KMS-11 (cell line): Measurements from ENCODE around the gene GREM2.

Experiments
- H2AFZ ChIP-seq: fragments of 200-600 bp; sonication (generic); 2 replicates; pipeline ENCODE4 v1.6.1; 2016; ENCODE audit warnings: antibody characterized with exemption, mixed run types, low read depth
- H3K27ac ChIP-seq: fragments of 200-600 bp; sonication (generic); 2 replicates; pipeline ENCODE4 v1.6.1; 2016; ENCODE audit warnings: mild to moderate bottlenecking, mixed run types
- H3K27me3 ChIP-seq: fragments of 200-600 bp; sonication (generic); 2 replicates; pipeline ENCODE4 v1.6.1; 2017; ENCODE audit warnings: mild to moderate bottlenecking, low read depth, mixed run types, moderate library complexity; ENCODE audit not compliant: insufficient read depth
- H3K36me3 ChIP-seq: fragments of 200-600 bp; sonication (generic); 2 replicates; pipeline ENCODE4 v1.6.1; 2017; ENCODE audit warnings: mild to moderate bottlenecking, mixed run types; ENCODE audit not compliant: insufficient read depth
- H3K4me1 ChIP-seq: fragments of 200-600 bp; sonication (generic); 2 replicates; pipeline ENCODE4 v1.6.1; 2016; ENCODE audit warnings: mild to moderate bottlenecking, low read depth, mixed run types; ENCODE audit not compliant: poor library complexity, severe bottlenecking
- H3K4me2 ChIP-seq: fragments of 200-600 bp; sonication (generic); 2 replicates; pipeline ENCODE4 v1.7.0; 2016; ENCODE audit warnings: mild to moderate bottlenecking, mixed run types
- H3K4me3 ChIP-seq: fragments of 200-600 bp; sonication (generic); IDR thresholded peaks from 2 replicates; pipeline ENCODE4 v1.6.1; 2017; ENCODE audit warnings: low read depth, low read length, mixed read lengths; ENCODE audit not compliant: insufficient read depth
- H3K79me2 ChIP-seq: fragments of 200-600 bp; sonication (generic); 2 replicates; pipeline ENCODE4 v1.6.1; 2016; ENCODE audit warnings: low read depth, mixed run types; ENCODE audit not compliant: insufficient read depth
- H3K9ac ChIP-seq: fragments of 200-600 bp; sonication (generic); 2 replicates; pipeline ENCODE4 v1.6.1; 2016; ENCODE audit warnings: mild to moderate bottlenecking, mixed run types
- H4K20me1 ChIP-seq: fragments of 200-600 bp; sonication (generic); 2 replicates; pipeline ENCODE4 v1.6.1; 2016; ENCODE audit warnings: mild to moderate bottlenecking, mixed run types; ENCODE audit not compliant: insufficient read depth
- TF ChIP-seq, protein P1 (sequence below): fragments of 200-600 bp; sonication (generic); conservative IDR thresholded peaks from 2 replicates; pipeline ENCODE4 v1.6.1; 2017; ENCODE audit warnings: low read depth, mild to moderate bottlenecking, antibody characterized with exemption, low read length, moderate library complexity, mixed read lengths

The GREM2 gene

GRCh38 chr1:240491156-240491555 is 120.8 kb downstream of the GREM2 start:
- H3K4me2 ChIP-seq, result no peak overlapping the region
- no peak overlapping the region for H3K4me3 ChIP-seq
- no peak overlapping the region for H3K9ac ChIP-seq
- H3K79me2 ChIP-seq, result no peaks in the 10 kb centered on the region
- H3K27me3 ChIP-seq, result no peaks in the 10 kb centered on the region
- TF ChIP-seq, protein P1, sequence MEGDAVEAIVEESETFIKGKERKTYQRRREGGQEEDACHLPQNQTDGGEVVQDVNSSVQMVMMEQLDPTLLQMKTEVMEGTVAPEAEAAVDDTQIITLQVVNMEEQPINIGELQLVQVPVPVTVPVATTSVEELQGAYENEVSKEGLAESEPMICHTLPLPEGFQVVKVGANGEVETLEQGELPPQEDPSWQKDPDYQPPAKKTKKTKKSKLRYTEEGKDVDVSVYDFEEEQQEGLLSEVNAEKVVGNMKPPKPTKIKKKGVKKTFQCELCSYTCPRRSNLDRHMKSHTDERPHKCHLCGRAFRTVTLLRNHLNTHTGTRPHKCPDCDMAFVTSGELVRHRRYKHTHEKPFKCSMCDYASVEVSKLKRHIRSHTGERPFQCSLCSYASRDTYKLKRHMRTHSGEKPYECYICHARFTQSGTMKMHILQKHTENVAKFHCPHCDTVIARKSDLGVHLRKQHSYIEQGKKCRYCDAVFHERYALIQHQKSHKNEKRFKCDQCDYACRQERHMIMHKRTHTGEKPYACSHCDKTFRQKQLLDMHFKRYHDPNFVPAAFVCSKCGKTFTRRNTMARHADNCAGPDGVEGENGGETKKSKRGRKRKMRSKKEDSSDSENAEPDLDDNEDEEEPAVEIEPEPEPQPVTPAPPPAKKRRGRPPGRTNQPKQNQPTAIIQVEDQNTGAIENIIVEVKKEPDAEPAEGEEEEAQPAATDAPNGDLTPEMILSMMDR, result no peak
- H2AFZ ChIP-seq, result no peak overlapping the region
- no peaks in the 10 kb centered on the region for H4K20me1 ChIP-seq
- no peaks in the 10 kb centered on the region for H3K4me1 ChIP-seq
- no peak overlapping the region for H3K27ac ChIP-seq
- H3K36me3 ChIP-seq, result no peaks in the 10 kb centered on the region

DNA sequence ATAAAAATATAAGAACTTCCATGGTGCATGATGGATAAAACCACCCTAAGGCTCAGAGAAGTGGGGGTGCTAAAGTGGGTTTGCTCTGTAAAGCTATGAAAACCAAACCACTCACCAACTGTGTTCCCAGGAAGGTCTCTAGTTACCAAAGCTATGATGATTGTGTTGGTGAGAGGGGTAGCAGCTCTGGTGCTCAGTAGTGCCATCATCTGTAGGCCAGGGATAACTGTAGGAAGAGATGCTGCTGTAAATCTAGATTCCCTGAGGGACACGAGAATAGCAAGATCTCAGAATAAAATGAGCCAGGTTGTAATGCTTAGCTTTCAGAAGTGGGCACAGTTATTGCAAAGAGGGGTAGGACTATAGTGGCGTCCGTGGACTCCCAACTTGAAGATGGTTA is 124.5 kb downstream of the GREM2 start:
- Histone ChIP-seq H3K4me2 (no peak overlapping the region), H3K4me3 (no peak overlapping the region), H4K20me1 (no peaks in the 10 kb centered on the region), H3K36me3 (no peaks in the 10 kb centered on the region), H3K4me1 (peaks cover 17% of the 10 kb centered on the region), H3K27ac (no peak overlapping the region), H3K9ac (no peak overlapping the region), H3K79me2 (no peaks in the 10 kb centered on the region), H2AFZ (no peak overlapping the region), H3K27me3 (no peaks in the 10 kb centered on the region)
- TF ChIP-seq, protein P1, result no peak

- Histone ChIP-seq H3K27ac (no peak overlapping the region), H3K27me3 (no peaks in the 10 kb centered on the region), H3K4me2 (no peak overlapping the region), H3K79me2 (no peaks in the 10 kb centered on the region), H3K36me3 (no peaks in the 10 kb centered on the region), H3K9ac (no peak overlapping the region), H3K4me3 (no peak overlapping the region), H2AFZ (no peak overlapping the region), H4K20me1 (no peaks in the 10 kb centered on the region), H3K4me1 (peaks cover 17% of the 10 kb centered on the region)
- TF ChIP-seq, protein P1, result no peak
These were observed 125.3 kb downstream of the GREM2 start for GRCh38 chr1:240486611-240487010.

- no peak overlapping the region; the same call in 1 of the 2 replicates for H3K4me2 ChIP-seq
- H3K4me1 ChIP-seq, result peaks cover 17% of the 10 kb centered on the region
- no peak overlapping the region for H3K4me3 ChIP-seq
- H3K9ac ChIP-seq, result no peak overlapping the region
- no peaks in the 10 kb centered on the region for H4K20me1 ChIP-seq
- no peak overlapping the region for H2AFZ ChIP-seq
- no peak overlapping the region for H3K27ac ChIP-seq
- H3K27me3 ChIP-seq, result no peaks in the 10 kb centered on the region
- H3K36me3 ChIP-seq, result no peaks in the 10 kb centered on the region
- no peaks in the 10 kb centered on the region for H3K79me2 ChIP-seq
- TF ChIP-seq, protein P1, result no peak
These were observed 127.0 kb downstream of the GREM2 start for GRCh38 chr1:240484804-240485443.
